Measurements from ENCODE around the gene SYT9.
"Not testable (repeated sequence)": the region's sequence is repeated elsewhere in the genome, so short reads cannot be mapped to it uniquely, and the experiment has no call there.

The SYT9 gene

DNA sequence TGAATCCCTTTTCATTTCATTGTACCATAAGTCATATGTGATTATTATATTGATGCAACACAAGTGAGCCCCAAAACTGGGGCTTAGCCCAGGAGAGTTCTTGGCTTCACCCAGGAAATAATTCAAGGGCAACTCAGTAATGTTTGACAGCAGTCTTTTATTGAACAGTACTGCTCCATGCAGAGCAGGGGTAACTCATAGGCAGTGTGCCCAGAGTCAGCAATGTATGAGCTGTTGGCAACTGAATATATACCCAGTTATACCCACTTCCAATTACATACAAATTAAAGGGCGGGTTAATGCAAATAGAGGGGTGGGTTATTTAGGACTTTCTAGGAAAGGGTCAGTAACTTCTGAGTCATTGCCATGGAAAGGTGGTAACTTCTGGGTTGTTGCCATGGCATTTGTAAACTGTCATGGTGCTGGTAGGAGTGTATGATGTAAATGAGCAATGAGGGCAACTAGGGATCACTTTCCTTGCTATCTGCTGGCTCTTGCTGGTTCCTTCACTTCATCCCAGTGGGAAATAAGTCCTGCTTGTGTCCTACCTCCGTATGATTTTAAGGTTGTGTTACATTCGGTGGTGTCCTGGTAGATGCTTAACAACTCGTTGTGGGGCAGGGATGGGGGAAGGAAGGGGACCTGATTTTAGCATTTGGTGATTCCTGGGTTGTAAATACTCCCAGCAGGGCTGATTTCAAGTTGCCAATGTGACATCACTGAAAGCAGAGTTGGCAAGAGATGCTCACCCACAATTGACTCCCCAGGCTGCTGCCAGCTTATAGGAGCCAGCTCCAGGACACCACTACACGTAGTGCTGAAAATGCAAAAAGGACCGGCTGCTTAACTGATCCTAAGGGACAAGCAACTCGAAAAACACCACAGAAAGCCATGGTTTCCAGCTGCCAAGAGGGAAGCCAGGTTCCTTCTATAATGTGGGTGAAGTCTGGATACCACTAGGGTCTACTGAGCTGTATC is 70.1 kb downstream of the SYT9 start:
- no peaks in the 10 kb centered on the region for H3K4me1 ChIP-seq (ENCODE audit: control insufficient read depth in 1 of 2, insufficient read depth in 2 of 2, low read length in 2 of 2)
- H2BK120ac ChIP-seq (ENCODE audit: insufficient read depth, low read length, poor library complexity), result no peak overlapping the region
- H2BK12ac ChIP-seq (ENCODE audit: low read length), result no peak overlapping the region
- H3K4me2 ChIP-seq (ENCODE audit: low read length), result no peak overlapping the region
- H3K23ac ChIP-seq (ENCODE audit: low read length), result no peak overlapping the region
- no peak overlapping the region for H3K18ac ChIP-seq (ENCODE audit: low read length)
- no peaks in the 10 kb centered on the region for H3K79me2 ChIP-seq (ENCODE audit: control insufficient read depth, insufficient read depth, low read length, poor library complexity)
- no peaks in the 10 kb centered on the region for H3K9me3 ChIP-seq (ENCODE audit: insufficient read depth, low read depth, low read length)
- WGBS (ENCODE audit: extremely low coverage, insufficient coverage, insufficient read length), result no CpG with 5 or more reads among the region's 7 CpGs
- H3K79me1 ChIP-seq (ENCODE audit: low read length), result no peaks in the 10 kb centered on the region
- no peak overlapping the region for H2AK5ac ChIP-seq (ENCODE audit: low read length)
- H3K9ac ChIP-seq (ENCODE audit: low read length), result no peak overlapping the region
- H3K27me3 ChIP-seq (ENCODE audit: insufficient read depth, low read length), result no peaks in the 10 kb centered on the region
- no peak overlapping the region for H4K91ac ChIP-seq (ENCODE audit: low read depth, low read length)
- H2AFZ ChIP-seq (ENCODE audit: insufficient read depth, low read length, poor library complexity), result no peak overlapping the region
- H3K4me3 ChIP-seq (ENCODE audit: low read depth, low read length), result no peak overlapping the region
- H3K14ac ChIP-seq (ENCODE audit: low read length), result no peak overlapping the region
- no peak overlapping the region for H3K4ac ChIP-seq (ENCODE audit: low read depth, low read length)
- no peak overlapping the region for H4K8ac ChIP-seq (ENCODE audit: low read depth, low read length)
- no peak overlapping the region for H4K12ac ChIP-seq (ENCODE audit: low read depth, low read length)
- H3K27ac ChIP-seq (ENCODE audit: low read depth, low read length), result no peak overlapping the region
- DNase-seq, result peak; percentile 2 to 40
- no peak overlapping the region for H2BK5ac ChIP-seq (ENCODE audit: low read depth, low read length, poor library complexity)
- no peaks in the 10 kb centered on the region for H3K36me3 ChIP-seq (ENCODE audit: control insufficient read depth in 1 of 2, insufficient read depth in 2 of 2, low read length in 2 of 2)

DNA sequence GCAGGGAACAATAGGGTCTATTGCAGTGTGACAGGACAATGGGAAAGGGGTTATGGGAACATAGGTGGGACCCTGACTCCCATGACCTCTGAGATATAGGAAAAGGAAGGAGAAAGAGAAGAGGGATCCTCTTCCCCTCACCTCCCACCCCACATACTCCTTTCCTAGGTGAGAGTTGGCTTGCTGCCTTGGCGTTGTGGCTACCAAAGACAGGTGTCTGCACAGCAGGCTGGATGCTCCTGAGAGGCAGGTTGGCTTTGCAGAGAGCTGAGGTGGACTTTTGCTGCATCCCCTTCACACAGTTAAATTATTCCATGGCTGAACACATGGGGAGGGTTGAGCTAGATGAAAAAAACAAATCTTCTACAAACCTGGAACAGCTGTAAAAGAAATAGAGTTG is 80.7 kb downstream of the SYT9 start:
- no peaks in the 10 kb centered on the region for H3K36me3 ChIP-seq (ENCODE audit: control insufficient read depth in 1 of 2, insufficient read depth in 2 of 2, low read length in 2 of 2)
- no peak overlapping the region for H4K12ac ChIP-seq (ENCODE audit: low read depth, low read length)
- H3K4ac ChIP-seq (ENCODE audit: low read depth, low read length), result no peak overlapping the region
- H3K27me3 ChIP-seq (ENCODE audit: insufficient read depth, low read length), result no peaks in the 10 kb centered on the region
- no peak overlapping the region for H3K4me2 ChIP-seq (ENCODE audit: low read length)
- H3K14ac ChIP-seq (ENCODE audit: low read length), result no peak overlapping the region
- no peaks in the 10 kb centered on the region for H3K9me3 ChIP-seq (ENCODE audit: insufficient read depth, low read depth, low read length)
- no peak overlapping the region for H3K4me3 ChIP-seq (ENCODE audit: low read depth, low read length)
- no peak overlapping the region for H3K18ac ChIP-seq (ENCODE audit: low read length)
- no peaks in the 10 kb centered on the region for H3K79me1 ChIP-seq (ENCODE audit: low read length)
- no peak overlapping the region for H2BK12ac ChIP-seq (ENCODE audit: low read length)
- H3K9ac ChIP-seq (ENCODE audit: low read length), result no peak overlapping the region
- H2BK5ac ChIP-seq (ENCODE audit: low read depth, low read length, poor library complexity), result no peak overlapping the region
- no peak overlapping the region for H2BK120ac ChIP-seq (ENCODE audit: insufficient read depth, low read length, poor library complexity)
- no peak overlapping the region for H3K27ac ChIP-seq (ENCODE audit: low read depth, low read length)
- no peak overlapping the region for H4K8ac ChIP-seq (ENCODE audit: low read depth, low read length)
- no CpG with 5 or more reads among the region's 1 CpG for WGBS (ENCODE audit: extremely low coverage, insufficient coverage, insufficient read length)
- no peak for DNase-seq
- no peaks in the 10 kb centered on the region for H3K79me2 ChIP-seq (ENCODE audit: control insufficient read depth, insufficient read depth, low read length, poor library complexity)
- no peak overlapping the region for H2AK5ac ChIP-seq (ENCODE audit: low read length)
- H3K4me1 ChIP-seq (ENCODE audit: control insufficient read depth in 1 of 2, insufficient read depth in 2 of 2, low read length in 2 of 2), result no peaks in the 10 kb centered on the region
- no peak overlapping the region for H4K91ac ChIP-seq (ENCODE audit: low read depth, low read length)
- H2AFZ ChIP-seq (ENCODE audit: insufficient read depth, low read length, poor library complexity), result no peak overlapping the region
- no peak overlapping the region for H3K23ac ChIP-seq (ENCODE audit: low read length)

DNA sequence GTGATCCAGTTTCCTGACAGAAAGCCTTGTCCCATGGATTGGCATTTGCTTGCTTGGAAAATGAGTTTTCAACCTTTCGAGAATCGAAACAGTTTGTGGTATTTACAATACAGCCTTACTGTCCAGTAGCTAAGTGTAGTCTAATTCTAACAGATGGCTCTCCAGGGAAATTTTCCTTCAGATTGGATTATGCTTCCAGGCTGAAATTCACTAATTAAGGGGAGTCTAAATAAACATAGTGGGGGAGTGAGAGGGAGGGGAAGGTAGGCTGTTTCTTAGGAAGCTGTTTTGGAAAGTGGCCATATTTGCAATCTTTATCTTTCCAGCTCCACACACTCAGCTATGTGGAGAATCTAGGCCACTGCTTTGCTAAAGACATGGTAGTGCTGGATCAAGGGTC is 81.3 kb downstream of the SYT9 start:
- WGBS (ENCODE audit: extremely low coverage, insufficient coverage, insufficient read length), result no CpG with 5 or more reads among the region's 2 CpGs
- Histone ChIP-seq H2BK12ac (ENCODE audit: low read length) (no peak overlapping the region), H3K27ac (ENCODE audit: low read depth, low read length) (no peak overlapping the region), H3K4me3 (ENCODE audit: low read depth, low read length) (no peak overlapping the region), H4K12ac (ENCODE audit: low read depth, low read length) (no peak overlapping the region), H3K79me1 (ENCODE audit: low read length) (no peaks in the 10 kb centered on the region), H3K4ac (ENCODE audit: low read depth, low read length) (no peak overlapping the region), H3K27me3 (ENCODE audit: insufficient read depth, low read length) (no peaks in the 10 kb centered on the region), H3K9ac (ENCODE audit: low read length) (no peak overlapping the region), H2AFZ (ENCODE audit: insufficient read depth, low read length, poor library complexity) (no peak overlapping the region), H3K23ac (ENCODE audit: low read length) (no peak overlapping the region), H3K4me1 (ENCODE audit: control insufficient read depth in 1 of 2, insufficient read depth in 2 of 2, low read length in 2 of 2) (no peaks in the 10 kb centered on the region), H2BK5ac (ENCODE audit: low read depth, low read length, poor library complexity) (no peak overlapping the region), H3K79me2 (ENCODE audit: control insufficient read depth, insufficient read depth, low read length, poor library complexity) (no peaks in the 10 kb centered on the region), H3K4me2 (ENCODE audit: low read length) (no peak overlapping the region), H3K9me3 (ENCODE audit: insufficient read depth, low read depth, low read length) (no peaks in the 10 kb centered on the region), H4K8ac (ENCODE audit: low read depth, low read length) (no peak overlapping the region), H4K91ac (ENCODE audit: low read depth, low read length) (no peak overlapping the region), H2BK120ac (ENCODE audit: insufficient read depth, low read length, poor library complexity) (no peak overlapping the region), H3K18ac (ENCODE audit: low read length) (no peak overlapping the region), H2AK5ac (ENCODE audit: low read length) (no peak overlapping the region), H3K36me3 (ENCODE audit: control insufficient read depth in 1 of 2, insufficient read depth in 2 of 2, low read length in 2 of 2) (no peaks in the 10 kb centered on the region), H3K14ac (ENCODE audit: low read length) (no peak overlapping the region)
- peak in 1 of 2 donors; percentile 15 for DNase-seq

DNA sequence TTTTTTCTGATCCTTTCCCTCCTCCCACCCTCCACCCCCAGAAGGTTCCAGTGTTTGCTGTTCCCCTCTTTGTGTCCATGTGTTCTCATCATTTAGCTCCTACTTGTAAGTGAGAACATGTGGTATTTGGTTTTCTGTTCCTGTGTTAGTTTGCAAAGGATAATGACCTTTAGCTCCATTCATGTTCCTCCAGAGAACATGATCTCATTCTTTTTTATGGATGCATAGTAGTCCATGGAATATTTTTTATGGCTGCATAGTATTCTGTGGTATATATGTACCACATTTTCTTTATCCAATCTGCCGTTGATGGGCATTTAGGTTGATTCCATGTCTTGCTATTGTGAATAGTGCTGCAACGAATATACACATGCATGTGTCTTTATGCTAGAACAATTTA is 83.7 kb downstream of the SYT9 start:
- H3K27ac ChIP-seq (ENCODE audit: low read depth, low read length); H2BK5ac ChIP-seq (ENCODE audit: low read depth, low read length, poor library complexity); H2BK12ac ChIP-seq (ENCODE audit: low read length); H3K4ac ChIP-seq (ENCODE audit: low read depth, low read length); H2BK120ac ChIP-seq (ENCODE audit: insufficient read depth, low read length, poor library complexity); H2AFZ ChIP-seq (ENCODE audit: insufficient read depth, low read length, poor library complexity); H3K79me1 ChIP-seq (ENCODE audit: low read length); H3K14ac ChIP-seq (ENCODE audit: low read length); DNase-seq; H3K4me1 ChIP-seq (ENCODE audit: control insufficient read depth in 1 of 2, insufficient read depth in 2 of 2, low read length in 2 of 2); H3K23ac ChIP-seq (ENCODE audit: low read length); H4K12ac ChIP-seq (ENCODE audit: low read depth, low read length); H3K36me3 ChIP-seq (ENCODE audit: control insufficient read depth in 1 of 2, insufficient read depth in 2 of 2, low read length in 2 of 2); H2AK5ac ChIP-seq (ENCODE audit: low read length); H3K4me2 ChIP-seq (ENCODE audit: low read length); H3K4me3 ChIP-seq (ENCODE audit: low read depth, low read length); H3K27me3 ChIP-seq (ENCODE audit: insufficient read depth, low read length); H4K8ac ChIP-seq (ENCODE audit: low read depth, low read length); H3K9ac ChIP-seq (ENCODE audit: low read length); H3K18ac ChIP-seq (ENCODE audit: low read length); H3K79me2 ChIP-seq (ENCODE audit: control insufficient read depth, insufficient read depth, low read length, poor library complexity); H3K9me3 ChIP-seq (ENCODE audit: insufficient read depth, low read depth, low read length); H4K91ac ChIP-seq (ENCODE audit: low read depth, low read length): not testable (repeated sequence)
- no CpG with 5 or more reads among the region's 2 CpGs for WGBS (ENCODE audit: extremely low coverage, insufficient coverage, insufficient read length)
